BE2C (cell line): ENCODE measurements around the gene PRKAG1.

Source experiments
- DNase-seq: peaks from one replicate; pipeline ENCODE4 v3.0.0-alpha.2; 2020
- H3K27me3 ChIP-seq: fragments of 250-450 bp; sonication (Bioruptor Pico); 2 replicates; pipeline ENCODE4 v1.5.1; 2020; ENCODE audit warnings: mild to moderate bottlenecking
- H3K36me3 ChIP-seq: fragments of 250-450 bp; sonication (Bioruptor Pico); 2 replicates; pipeline ENCODE4 v1.5.1; 2020; ENCODE audit warnings: mild to moderate bottlenecking
- H3K4me1 ChIP-seq: fragments of 250-450 bp; sonication (Bioruptor Pico); 2 replicates; pipeline ENCODE4 v1.5.1; 2020
- H3K4me3 ChIP-seq: 2 replicates; pipeline ENCODE4 v1.5.1; 2011; ENCODE audit warnings: low read depth, low read length
- H3K9me3 ChIP-seq: fragments of 250-450 bp; sonication (Bioruptor Pico); 2 replicates; pipeline ENCODE4 v1.5.1; 2020
- CTCF ChIP-seq: IDR thresholded peaks from 2 replicates; pipeline ENCODE4 v1.5.1; 2012; ENCODE audit warnings: mild to moderate bottlenecking, low read depth, low read length

PRKAG1 gene

GRCh38 chr12:48994224-48995085 is 24.1 kb downstream of the PRKAG1 start:
- Histone ChIP-seq H3K36me3 (no peaks in the 10 kb centered on the region), H3K4me1 (no peaks in the 10 kb centered on the region), H3K9me3 (no peaks in the 10 kb centered on the region), H3K4me3 (no peak overlapping the region), H3K27me3 (no peaks in the 10 kb centered on the region; the same call in 1 of the 2 replicates)
- no peak for TF ChIP-seq CTCF
- DNase-seq: no peak

- Histone ChIP-seq H3K36me3 (no peaks in the 10 kb centered on the region), H3K4me3 (no peak overlapping the region), H3K27me3 (peaks cover 4% of the 10 kb centered on the region; the same call in 1 of the 2 replicates), H3K9me3 (no peaks in the 10 kb centered on the region), H3K4me1 (no peaks in the 10 kb centered on the region)
- DNase-seq: no peak
- no peak for TF ChIP-seq CTCF
Measured at GRCh38 chr12:48993787-48994186, 24.8 kb downstream of the PRKAG1 start.

GRCh38 chr12:48991247-48992050 is 27.1 kb downstream of the PRKAG1 start:
- no peaks in the 10 kb centered on the region for H3K4me1 ChIP-seq
- DNase-seq: no peak
- H3K4me3 ChIP-seq: no peak overlapping the region
- H3K36me3 ChIP-seq: no peaks in the 10 kb centered on the region
- peaks cover 4% of the 10 kb centered on the region; the same call in 1 of the 2 replicates for H3K27me3 ChIP-seq
- no peak for TF ChIP-seq CTCF
- no peaks in the 10 kb centered on the region for H3K9me3 ChIP-seq

GRCh38 chr12:48990552-48990951 is 28.0 kb downstream of the PRKAG1 start:
- DNase-seq: no peak
- Histone ChIP-seq H3K4me1 (no peaks in the 10 kb centered on the region), H3K27me3 (peaks cover 4% of the 10 kb centered on the region; the same call in 1 of the 2 replicates), H3K9me3 (no peaks in the 10 kb centered on the region), H3K36me3 (no peaks in the 10 kb centered on the region), H3K4me3 (no peak overlapping the region)
- no peak for TF ChIP-seq CTCF

- peak; percentile 91 for TF ChIP-seq CTCF
- DNase-seq: peak; percentile 77
- H3K4me3 ChIP-seq: no peak overlapping the region
- no peaks in the 10 kb centered on the region for H3K4me1 ChIP-seq
- peaks cover 22% of the 10 kb centered on the region for H3K27me3 ChIP-seq
- no peaks in the 10 kb centered on the region for H3K9me3 ChIP-seq
- no peaks in the 10 kb centered on the region for H3K36me3 ChIP-seq
Measured at GRCh38 chr12:48988030-48988649, 30.4 kb downstream of the PRKAG1 start.
